GM23248 (cell line): ENCODE results near the gene PSMC2.

ENCODE experiments used
- EZH2 ChIP-seq: fragments of 200-600 bp; sonication (generic); IDR thresholded peaks from 2 replicates; pipeline ENCODE4 v1.6.1; 2018; ENCODE audit warnings: antibody characterized with exemption, mild to moderate bottlenecking; ENCODE audit not compliant: insufficient read depth, poor library complexity, severe bottlenecking
- EZH2phosphoT487 ChIP-seq: fragments of 200-600 bp; sonication (generic); IDR thresholded peaks from 2 replicates; pipeline ENCODE4 v1.6.1; 2018; ENCODE audit warnings: antibody characterized with exemption, moderate library complexity, mild to moderate bottlenecking, low read depth; ENCODE audit not compliant: insufficient read depth

GRCh38 chr7:103338864-103339263, 8.6 kb upstream of the PSMC2 start:
- no peak for TF ChIP-seq EZH2
- no peak for TF ChIP-seq EZH2phosphoT487
